Choroid plexus epithelial cell (primary cell): ENCODE data around the gene ATP7B.

ENCODE experiments used
- DNase-seq: peaks from one replicate; pipeline ENCODE4 v3.0.0-alpha.2; 2010; ENCODE audit warnings: low read depth
- H3K4me3 ChIP-seq: 2 replicates; pipeline ENCODE4 v1.5.1; 2011; ENCODE audit warnings: low read depth, mild to moderate bottlenecking, control low read depth, low read length, moderate library complexity
- TF ChIP-seq, protein P1 (sequence below): conservative IDR thresholded peaks from 2 replicates; pipeline ENCODE4 v1.5.1; 2011; ENCODE audit warnings: low read depth, mild to moderate bottlenecking, control low read depth, inconsistent platforms, low read length, moderate library complexity

Gene ATP7B

GRCh38 chr13:51978796-51979556 lies 32.3 kb downstream of the ATP7B start:
- TF ChIP-seq, protein P1, sequence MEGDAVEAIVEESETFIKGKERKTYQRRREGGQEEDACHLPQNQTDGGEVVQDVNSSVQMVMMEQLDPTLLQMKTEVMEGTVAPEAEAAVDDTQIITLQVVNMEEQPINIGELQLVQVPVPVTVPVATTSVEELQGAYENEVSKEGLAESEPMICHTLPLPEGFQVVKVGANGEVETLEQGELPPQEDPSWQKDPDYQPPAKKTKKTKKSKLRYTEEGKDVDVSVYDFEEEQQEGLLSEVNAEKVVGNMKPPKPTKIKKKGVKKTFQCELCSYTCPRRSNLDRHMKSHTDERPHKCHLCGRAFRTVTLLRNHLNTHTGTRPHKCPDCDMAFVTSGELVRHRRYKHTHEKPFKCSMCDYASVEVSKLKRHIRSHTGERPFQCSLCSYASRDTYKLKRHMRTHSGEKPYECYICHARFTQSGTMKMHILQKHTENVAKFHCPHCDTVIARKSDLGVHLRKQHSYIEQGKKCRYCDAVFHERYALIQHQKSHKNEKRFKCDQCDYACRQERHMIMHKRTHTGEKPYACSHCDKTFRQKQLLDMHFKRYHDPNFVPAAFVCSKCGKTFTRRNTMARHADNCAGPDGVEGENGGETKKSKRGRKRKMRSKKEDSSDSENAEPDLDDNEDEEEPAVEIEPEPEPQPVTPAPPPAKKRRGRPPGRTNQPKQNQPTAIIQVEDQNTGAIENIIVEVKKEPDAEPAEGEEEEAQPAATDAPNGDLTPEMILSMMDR, result no peak
- H3K4me3 ChIP-seq, result no peak overlapping the region
- DNase-seq, result peak; percentile 17

DNA sequence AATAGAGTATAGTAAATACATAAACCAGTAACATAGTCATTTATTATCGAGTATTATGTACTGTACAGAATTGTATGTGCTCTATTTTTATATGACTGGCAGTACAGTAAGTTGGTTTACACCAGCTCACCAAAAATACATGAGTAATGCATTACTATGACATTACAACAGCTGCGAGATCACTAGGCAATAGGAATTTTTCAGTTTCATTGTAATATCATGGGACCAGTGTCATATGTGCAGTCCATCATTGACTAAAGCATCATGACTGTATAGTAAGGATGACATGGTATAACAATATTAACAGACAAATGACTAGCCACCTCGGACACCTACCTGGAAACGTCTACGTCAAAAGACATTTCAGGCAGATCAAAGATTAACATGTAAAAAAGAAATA lies 33.6 kb downstream of the ATP7B start:
- no peak for DNase-seq
- TF ChIP-seq, protein P1, result no peak
- no peak overlapping the region for H3K4me3 ChIP-seq

- DNase-seq, result no peak
- H3K4me3 ChIP-seq, result no peak overlapping the region
- TF ChIP-seq, protein P1, result no peak
Observed at GRCh38 chr13:51976890-51977289, 34.4 kb downstream of the ATP7B start.

DNA sequence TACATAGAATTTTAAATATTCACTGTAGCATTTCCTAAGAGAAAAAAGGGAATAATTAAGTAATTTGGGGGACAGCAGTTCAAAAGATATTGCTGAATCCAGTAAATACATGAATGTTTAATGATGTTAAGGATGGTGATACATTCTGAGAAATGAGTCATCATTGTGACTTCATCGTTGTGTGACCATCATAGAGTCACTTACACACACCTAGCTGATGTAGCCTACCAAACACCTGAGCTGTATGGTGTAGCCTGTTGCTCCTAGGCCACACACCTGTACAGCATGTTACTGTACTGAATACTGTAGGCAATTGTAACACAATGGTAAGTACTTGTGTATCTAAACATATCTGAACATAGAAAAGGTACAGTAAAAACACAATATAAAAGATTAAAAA lies 34.8 kb downstream of the ATP7B start:
- TF ChIP-seq, protein P1, result no peak
- DNase-seq, result no peak
- H3K4me3 ChIP-seq, result no peak overlapping the region

DNA sequence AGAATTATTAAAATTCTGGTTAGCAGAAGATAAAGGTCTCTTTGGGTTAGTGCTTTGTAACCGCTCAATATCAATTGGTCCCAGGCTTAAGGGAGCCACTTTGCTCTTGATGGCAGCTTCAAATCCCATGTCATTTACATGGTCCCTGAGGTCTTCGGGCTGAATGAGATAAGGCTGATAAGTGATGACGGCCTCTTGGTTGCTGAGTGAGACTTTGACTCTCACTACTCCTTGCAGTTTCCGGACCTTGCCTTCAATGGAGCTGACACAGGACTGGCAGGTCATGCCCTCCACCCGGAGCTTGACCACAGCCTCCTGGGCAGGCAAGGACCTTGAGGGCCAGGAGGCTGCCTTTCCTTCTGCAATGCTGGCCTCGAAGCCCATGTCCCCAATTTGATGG lies 36.8 kb downstream of the ATP7B start:
- H3K4me3 ChIP-seq, result no peak overlapping the region
- TF ChIP-seq, protein P1, result no peak
- no peak for DNase-seq

DNA sequence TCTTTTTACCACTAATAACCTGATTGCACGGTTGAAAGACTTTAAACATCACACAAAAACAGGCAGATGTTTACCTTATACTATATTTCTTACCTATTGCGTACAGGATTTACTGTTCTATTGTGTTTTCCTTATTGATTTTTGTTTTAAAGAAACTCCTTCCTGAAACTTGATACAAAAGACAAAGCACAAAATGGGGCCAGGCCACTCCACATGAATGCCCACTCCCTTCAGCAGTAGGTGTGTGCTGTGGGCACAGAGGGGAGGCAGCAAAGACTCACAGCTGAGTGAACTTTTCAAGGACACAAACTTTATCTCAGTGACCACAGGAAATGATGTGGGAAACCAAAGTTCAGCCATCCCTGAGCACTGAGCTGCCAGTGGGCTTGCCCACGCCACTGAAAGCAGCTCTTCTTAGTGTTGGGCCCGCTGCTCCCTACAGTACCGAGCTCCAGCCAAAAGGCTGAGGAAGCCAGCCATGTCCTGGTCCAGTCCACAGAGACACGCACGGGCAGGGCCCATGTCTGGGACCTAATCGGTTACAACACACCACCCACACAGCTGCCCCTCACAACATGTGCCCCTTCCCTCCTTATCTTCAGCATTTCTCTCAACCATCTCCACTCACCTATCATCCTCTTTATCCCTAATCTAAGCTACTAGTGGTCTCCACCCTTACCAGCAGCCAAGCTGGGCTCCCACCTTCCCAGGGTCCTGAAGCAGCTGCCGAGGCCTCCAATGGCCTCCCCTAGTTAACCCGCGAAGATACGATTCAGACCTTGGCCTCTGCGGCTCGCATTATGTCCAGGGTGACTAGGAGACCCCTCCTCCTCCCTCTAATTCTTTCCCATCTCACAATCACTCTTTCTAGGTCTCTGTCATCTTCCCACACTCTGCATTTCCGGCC lies 39.5 kb downstream of the ATP7B start:
- H3K4me3 ChIP-seq, result no peak overlapping the region
- TF ChIP-seq, protein P1, result no peak
- no peak for DNase-seq
